GM12878 (cell line): ENCODE measurements around the gene ELL2. TPM values are rescaled to one million over a fixed set of nuclear protein-coding genes. Genes with fewer than 3 reads are reported as not detected.

Experiments used
- ATF3 ChIP-seq: IDR thresholded peaks from 2 replicates; pipeline ENCODE4 v1.6.1; 2011; ENCODE audit warnings: low read depth, mild to moderate bottlenecking, low read length, moderate library complexity, borderline replicate concordance; ENCODE audit errors: extremely low read depth
- CUX1 ChIP-seq: IDR thresholded peaks from 2 replicates; pipeline ENCODE4 v1.6.1; 2012; ENCODE audit warnings: improper control_type of control experiment, low read depth, low read length; ENCODE audit not compliant: insufficient replicate concordance
- E4F1 ChIP-seq: fragments of 450-650 bp; IDR thresholded peaks from 2 replicates; pipeline ENCODE4 v1.6.1; 2018; ENCODE audit warnings: borderline replicate concordance, mild to moderate bottlenecking; ENCODE audit not compliant: partially characterized antibody
- EED ChIP-seq: sonication (generic); IDR thresholded peaks from 2 replicates; pipeline ENCODE4 v1.6.1; 2016; ENCODE audit warnings: antibody characterized with exemption, low read depth
- IKZF2 ChIP-seq, 2 experiments: fragments of 450-650 bp; IDR thresholded peaks; 2 replicates each; pipeline ENCODE4 v1.6.1; 2017; ENCODE audit warnings: mild to moderate bottlenecking in 2 of 2, moderate library complexity in 2 of 2
- IRF4 ChIP-seq: IDR thresholded peaks from 2 replicates; pipeline ENCODE4 v1.6.1; 2011; ENCODE audit warnings: low read depth, low read length
- NFYB ChIP-seq: IDR thresholded peaks from 2 replicates; pipeline ENCODE4 v1.6.1; 2011; ENCODE audit warnings: low read depth, mild to moderate bottlenecking, low read length, improper control_type of control experiment, moderate library complexity; ENCODE audit not compliant: insufficient read depth
- POLR2AphosphoS5 ChIP-seq: IDR thresholded peaks from 2 replicates; pipeline ENCODE4 v1.6.1; 2011; ENCODE audit warnings: mild to moderate bottlenecking, low read length, inconsistent platforms
- RAD21 ChIP-seq: IDR thresholded peaks from 2 replicates; pipeline ENCODE4 v1.6.1; 2011; ENCODE audit warnings: mild to moderate bottlenecking, low read depth, low read length, moderate library complexity; ENCODE audit not compliant: insufficient read depth
- RELB ChIP-seq: fragments of 450-650 bp; IDR thresholded peaks from 2 replicates; pipeline ENCODE4 v1.6.1; 2017; ENCODE audit warnings: low read depth, mild to moderate bottlenecking, moderate library complexity
- SMARCA5 ChIP-seq: fragments of 450-650 bp; IDR thresholded peaks from 2 replicates; pipeline ENCODE4 v1.6.1; 2017; ENCODE audit warnings: mild to moderate bottlenecking
- YY1 ChIP-seq: IDR thresholded peaks from 2 replicates; pipeline ENCODE4 v1.6.1; 2011; ENCODE audit warnings: low read depth, mild to moderate bottlenecking, low read length
- ZNF592 ChIP-seq: fragments of 450-650 bp; IDR thresholded peaks from 2 replicates; pipeline ENCODE4 v1.6.1; 2017; ENCODE audit warnings: mild to moderate bottlenecking, moderate library complexity
- ZNF622 ChIP-seq: fragments of 450-650 bp; IDR thresholded peaks from 2 replicates; pipeline ENCODE4 v1.6.1; 2017; ENCODE audit warnings: mild to moderate bottlenecking, inconsistent platforms
- polyA plus RNA-seq, 11 experiments: library from polyadenylated mRNA; depleted of rRNA in 4 of 11; unstranded in 6 of 11; stranded (reverse) in 5 of 11; fragments of >200 nt; fragmentation: Nextera tagmentation in 4 of 11; fragmentation: Illumina TruSeq in 1 of 11; extraction: Ambion mirVana in 4 of 11; extraction: Trizol in 1 of 11; gene quantifications; 1 replicate in 1 of 11; 2 replicates in 10 of 11; pipeline versions ENCODE4 v1.2.1 to v1.2.3, GENCODE V29; 2011 to 2016; ENCODE audit warnings: inconsistent platforms in 2 of 11, missing spikeins in 2 of 11, low read depth in 1 of 11
- total RNA-seq, 4 experiments: library from RNA; depleted of rRNA in 3 of 4; stranded (reverse); fragments of >200 nt in 3 of 4; fragmentation: Illumina TruSeq in 1 of 4; extraction: Trizol in 1 of 4; gene quantifications; 2 replicates each; pipeline versions ENCODE4 v1.2.1 to v1.2.3, GENCODE V29; 2013 to 2021

The ELL2 gene
- total and polyA plus RNA-seq, 10 of the 15 experiments (the other 5 are each of a cell fraction or from before 2014, with no cell fraction given) = 24.2 to 91.4 (median 57.4) TPM

- TF ChIP-seq NFYB = no peak
- no peak for TF ChIP-seq RAD21
- no peak for TF ChIP-seq EED
- TF ChIP-seq RELB = 0 out of 2 replicates have a peak, but pooled peaks have one; percentile 13
- TF ChIP-seq ZNF592 = no peak
- no peak; the same call in 1 of the 2 replicates for TF ChIP-seq IRF4
- no peak for TF ChIP-seq ATF3
- no peak for TF ChIP-seq E4F1
- TF ChIP-seq IKZF2 (IDR thresholded peaks at IDR 0.05) = no peak
- TF ChIP-seq POLR2AphosphoS5 = no peak; the same call in 1 of the 2 replicates
- peak; percentile 46 for TF ChIP-seq YY1
- TF ChIP-seq SMARCA5 = 0 out of 2 replicates have a peak, but pooled peaks have one; percentile 24
- TF ChIP-seq ZNF622 = no peak
- no peak for TF ChIP-seq CUX1
Measured at GRCh38 chr5:95961617-95962474, at the start of gene ELL2 (continued).
